Measurements from ENCODE around the gene SHROOM1.

- TF ChIP-seq CTCF (IDR thresholded peaks at IDR 0.05) (no peak), POLR2A (IDR thresholded peaks at IDR 0.05) (no peak)
Measured at GRCh38 chr5:132773601-132774355, 56.7 kb downstream of the SHROOM1 start.

Data from prostate gland (tissue), 2 donors.